HG02678 (cell line): ENCODE measurements around the gene TOP3B.

Experiments used
- ATAC-seq: cut with Tn5 transposase; IDR thresholded peaks from one replicate; pipeline ENCODE4 v1.9.1; 2021; ENCODE audit warnings: mild to moderate bottlenecking, moderate library complexity; ENCODE audit not compliant: unreplicated experiment

TOP3B gene

DNA sequence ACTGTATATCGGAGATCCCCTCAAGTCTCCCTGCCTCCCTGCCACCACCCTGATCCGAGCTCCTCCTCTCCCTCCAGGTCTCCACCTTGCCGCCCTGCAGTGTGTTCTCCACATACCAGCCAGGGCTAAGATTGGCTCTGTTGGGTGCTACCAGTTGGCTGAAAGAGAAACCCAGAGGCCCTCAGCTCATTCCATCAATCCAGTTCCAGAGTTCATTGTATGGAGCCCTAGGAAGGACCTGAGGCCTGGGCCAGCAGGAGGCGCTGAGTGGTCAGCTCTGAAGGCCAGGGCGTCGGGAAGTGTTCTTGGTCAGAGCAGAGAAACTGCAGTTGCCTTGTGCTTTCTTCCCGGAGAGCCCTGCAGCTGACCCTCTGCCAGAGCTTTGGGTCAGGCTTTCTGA lies 2.2 kb upstream of the TOP3B start:
- no peak for ATAC-seq

DNA sequence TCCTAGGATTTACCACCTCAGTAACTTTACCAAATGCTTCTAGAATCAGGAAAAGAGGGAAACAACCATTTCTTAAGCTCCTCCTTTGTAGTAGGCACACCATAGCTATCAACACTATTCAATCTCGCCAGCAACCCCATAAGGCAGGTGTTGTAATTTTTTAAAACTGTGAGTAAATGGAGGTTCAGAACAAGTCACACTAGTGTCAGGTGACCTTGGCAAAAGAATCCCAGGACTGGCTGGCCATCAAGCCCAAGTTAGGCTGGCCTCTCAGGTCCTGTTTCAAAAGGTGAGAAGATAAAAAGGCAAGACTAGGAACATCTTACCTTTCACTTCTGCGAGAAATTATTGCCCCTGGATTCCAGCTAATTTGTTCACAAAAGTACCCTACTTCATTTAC lies 713 bp downstream of the TOP3B start:
- no peak for ATAC-seq

DNA sequence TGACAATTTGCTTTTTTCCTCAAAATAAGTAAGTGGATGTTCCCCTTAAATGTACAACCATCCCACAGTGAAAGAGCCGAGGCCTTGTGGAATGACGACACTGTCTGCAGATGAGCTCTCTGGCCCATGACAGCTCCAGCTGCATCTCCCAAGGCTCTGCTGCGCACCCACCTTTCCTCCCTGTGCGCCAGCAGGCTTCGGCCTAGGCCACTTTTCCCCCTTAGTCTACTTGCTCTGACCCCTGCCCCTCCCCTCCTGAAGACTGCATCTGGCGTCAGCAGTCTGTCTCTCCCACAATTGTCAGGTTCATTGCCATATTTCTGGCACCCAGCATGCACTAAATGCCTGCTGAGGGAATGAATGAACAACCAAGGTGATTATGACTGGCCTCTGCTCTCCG lies 2.0 kb downstream of the TOP3B start:
- no peak for ATAC-seq

DNA sequence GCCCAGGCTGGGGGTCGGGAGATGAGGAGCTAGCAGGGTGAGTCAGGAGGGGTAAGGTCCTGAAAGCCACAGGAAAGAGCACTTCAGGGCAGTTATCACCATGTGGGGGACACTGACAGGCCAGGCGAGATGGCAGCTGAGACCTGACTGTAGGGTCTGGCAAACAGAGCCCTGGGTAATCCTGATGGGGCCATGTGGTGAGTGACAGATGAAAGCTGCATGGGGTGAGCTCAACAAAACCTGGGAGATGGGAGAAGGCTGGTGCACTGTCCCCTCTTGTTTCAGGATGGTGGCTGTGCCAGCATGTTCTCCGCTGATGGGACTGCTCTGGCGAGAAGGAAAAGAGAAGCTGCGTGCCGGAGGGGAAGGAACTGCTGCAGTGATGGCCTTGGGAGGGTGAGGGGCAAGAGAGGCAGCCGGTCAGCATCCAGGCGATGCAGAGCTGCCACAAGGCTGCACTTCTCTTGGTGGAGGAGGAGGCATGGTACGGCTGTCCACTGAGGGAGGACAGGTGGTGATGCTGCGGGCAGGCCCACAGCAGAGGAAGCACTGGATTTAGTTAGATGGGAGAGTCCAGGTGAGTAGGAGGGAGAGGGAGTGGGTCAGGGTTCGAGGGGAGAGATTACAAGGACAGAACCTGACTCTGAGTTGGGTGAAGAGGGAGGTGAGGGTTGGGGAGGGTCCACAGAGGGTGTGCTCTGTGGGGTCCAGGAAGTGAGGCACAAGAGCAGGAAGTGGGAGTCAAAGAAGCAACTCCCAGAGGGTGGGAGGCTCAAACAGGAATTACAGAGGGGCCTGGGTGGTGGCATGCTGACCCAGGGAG lies 3.8 kb downstream of the TOP3B start:
- ATAC-seq = no peak

DNA sequence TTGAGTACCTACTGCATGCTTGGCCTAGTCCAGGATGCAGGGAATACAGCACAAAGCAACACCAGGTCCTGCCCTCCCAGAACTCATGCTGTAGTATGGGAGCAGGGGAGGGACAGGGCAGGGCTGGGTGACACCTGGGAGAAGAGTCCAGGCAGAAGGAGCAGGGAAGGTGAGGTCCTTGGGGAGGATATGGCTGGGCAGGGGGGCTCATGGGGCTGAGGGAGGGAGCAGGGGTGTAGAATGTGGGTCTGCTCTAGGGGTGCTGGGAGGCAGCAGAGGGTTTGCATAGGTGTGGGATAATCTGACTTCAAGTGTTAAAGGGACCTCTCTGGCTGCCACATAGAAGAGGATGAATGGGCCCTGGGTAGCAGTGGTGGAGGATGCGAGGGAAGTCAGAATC lies 4.8 kb downstream of the TOP3B start:
- ATAC-seq = no peak

DNA sequence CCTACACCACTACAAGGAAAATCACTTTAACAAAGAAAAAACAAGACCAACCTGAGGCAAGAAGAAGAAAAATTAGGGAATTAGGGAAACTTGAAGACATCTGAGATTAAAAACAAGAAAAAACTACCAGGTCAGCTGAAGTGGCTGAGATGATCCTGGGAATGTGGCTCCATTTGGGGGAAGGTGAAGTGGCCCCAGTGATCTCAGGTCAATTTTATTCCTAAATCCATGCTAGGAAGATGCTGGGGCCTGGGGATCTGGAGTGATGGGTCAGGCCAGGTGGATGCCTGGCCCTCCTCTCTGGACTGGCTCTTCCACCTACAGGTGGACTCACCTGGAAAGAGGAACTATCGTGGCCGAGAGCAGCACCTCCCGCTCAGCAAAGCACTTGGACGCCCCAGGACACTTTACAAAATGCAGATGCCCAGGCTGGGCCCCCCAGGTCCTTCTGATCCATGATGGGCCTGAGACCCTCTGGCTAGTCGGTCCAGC lies 6.7 kb downstream of the TOP3B start:
- no peak for ATAC-seq

DNA sequence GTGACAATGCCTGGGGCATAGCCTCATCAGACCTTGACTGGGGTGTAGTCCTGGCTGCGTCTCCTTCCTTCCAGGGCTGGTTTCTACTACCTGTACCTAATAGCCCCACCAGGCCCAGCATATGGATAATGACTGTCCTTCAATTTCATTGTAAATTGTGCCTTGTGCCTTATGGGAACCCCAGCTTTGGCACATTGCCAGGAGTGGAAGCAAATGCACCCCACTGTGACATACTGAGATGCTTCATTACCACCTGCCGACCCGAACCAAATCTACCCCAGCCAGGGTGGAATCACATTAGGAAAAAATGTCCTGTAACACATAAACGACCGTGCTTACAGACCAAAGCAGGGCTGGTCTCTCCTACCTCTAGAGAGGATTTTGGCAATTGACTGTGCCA lies 7.3 kb downstream of the TOP3B start:
- no peak for ATAC-seq

DNA sequence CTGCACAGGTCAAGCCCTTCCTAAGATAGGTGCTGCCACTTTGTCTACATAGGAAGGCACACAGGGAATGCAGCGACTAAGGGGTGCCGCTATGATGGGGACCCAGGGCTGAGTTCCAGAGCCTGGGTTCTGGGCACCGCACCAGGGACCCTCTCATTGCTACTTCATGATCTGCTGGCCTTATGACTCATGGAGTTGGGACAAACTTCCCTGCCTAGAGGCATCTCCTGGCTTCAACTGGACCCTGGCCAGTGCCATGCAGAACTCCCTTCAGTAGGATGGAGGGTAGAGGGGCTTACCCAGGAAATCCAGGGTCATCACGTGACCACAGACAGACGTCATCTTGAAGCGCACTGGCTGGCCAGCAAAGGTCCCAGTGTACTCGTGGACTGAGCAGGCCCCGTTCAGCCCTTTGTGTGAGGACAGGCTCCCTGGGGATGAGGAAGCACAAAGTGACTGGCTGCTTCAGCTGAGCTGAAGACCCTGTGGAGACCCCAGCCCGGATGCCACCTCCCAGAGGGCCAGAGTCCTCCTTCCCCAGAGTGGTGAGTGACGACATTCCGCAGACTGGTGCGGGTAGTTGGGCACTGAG lies 8.4 kb downstream of the TOP3B start:
- ATAC-seq = no peak

DNA sequence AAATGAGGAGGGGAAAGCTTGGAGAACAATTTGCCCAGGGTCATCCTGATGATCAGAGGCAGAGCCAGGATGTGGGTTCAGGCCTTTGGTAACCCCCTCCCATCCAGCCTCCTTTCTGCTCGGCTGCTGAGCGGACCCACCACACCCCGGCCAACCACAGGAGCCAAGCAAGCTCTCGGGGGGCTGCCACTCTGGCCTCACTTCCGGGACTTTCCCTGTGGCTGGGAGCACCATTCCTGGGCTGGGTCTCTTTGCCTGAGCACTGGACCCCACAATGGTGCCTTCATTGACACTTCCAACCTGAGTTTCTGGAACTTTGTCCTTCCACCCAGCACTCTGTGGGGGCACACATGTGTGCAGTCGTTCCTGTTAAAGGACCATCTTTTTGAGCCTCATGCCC lies 9.8 kb downstream of the TOP3B start:
- ATAC-seq = no peak

DNA sequence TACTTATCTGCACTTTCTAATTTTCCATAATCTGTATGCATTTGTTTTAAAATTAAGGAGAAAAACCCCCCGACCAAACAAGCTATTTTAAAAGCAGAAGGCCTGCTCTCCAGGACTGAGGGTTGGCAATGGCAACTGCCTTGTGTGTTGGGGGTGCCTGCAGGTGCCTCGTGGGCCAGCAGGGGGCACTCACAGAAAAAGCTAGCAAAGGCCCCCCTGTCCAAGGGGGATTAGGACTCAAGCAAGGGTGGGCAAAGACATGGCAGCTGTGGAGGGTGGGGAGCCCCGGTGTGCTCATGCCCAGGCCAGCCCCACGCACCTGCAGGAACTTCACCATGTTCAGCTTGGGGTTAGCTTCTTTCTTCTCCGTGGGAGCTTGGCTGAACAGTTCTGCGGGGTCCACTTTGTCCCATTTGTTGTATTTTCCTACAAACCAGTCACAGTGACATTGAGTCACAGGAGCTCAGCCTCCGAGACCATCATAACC lies 10.3 kb downstream of the TOP3B start:
- no peak for ATAC-seq

DNA sequence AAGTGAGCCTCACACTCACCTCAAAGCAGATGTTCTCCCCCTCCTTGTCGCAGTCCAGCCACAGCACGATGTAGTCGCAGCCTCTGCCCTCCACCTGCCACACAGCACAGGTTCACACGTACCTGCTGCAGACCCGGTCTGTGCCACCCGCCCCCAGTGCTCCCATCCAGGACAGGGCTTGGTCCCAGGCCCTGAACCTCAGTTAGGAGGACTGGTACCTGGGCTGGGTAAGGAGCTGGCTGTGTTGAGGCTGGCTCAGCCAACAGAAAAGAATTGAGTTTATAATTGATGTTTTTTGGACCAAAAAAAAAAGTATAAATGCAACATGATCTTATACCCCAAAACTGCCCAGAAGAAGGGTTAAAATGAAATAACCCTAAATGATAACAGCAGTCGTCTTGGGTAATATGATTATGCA lies 10.7 kb downstream of the TOP3B start:
- no peak for ATAC-seq

DNA sequence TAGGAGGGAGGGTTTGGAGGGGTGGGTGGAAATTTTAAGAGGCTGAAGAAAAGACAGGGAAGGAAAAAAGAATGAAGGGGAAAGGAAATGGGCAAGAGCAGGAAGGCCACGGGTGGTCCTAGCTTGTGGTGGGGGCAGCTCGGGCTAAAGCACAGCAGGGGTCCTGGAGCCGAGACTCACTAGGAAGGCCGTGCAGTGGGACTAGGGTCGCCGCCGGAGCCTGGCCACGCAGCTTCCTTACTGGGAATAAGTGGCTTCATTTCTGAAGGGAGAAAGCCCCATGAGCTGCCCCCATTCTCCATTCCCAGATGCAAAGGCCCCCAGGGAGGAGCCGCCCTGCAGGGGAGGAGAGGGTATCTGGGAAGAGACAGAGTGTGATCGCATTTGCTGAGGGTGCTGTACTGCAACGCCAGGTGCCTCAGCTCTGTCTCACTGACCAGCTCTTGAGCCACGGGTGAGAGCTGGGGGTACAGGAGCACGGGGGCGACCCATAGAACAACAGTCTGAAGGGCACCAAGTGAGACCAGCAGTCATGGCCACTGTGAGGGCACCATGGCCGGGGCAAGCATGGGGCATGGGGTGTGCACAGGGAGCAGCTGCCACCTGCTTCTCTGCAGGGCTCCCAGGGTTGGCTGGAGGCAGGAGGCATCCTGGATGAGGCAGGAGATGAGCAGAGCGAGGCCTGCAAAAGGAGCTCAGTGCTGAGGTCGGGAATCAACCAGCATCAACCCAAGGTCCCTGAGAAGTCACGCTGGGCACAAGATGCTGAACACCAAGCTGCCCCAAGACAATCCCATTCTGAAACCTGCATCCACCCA lies 11.6 kb downstream of the TOP3B start:
- no peak for ATAC-seq

DNA sequence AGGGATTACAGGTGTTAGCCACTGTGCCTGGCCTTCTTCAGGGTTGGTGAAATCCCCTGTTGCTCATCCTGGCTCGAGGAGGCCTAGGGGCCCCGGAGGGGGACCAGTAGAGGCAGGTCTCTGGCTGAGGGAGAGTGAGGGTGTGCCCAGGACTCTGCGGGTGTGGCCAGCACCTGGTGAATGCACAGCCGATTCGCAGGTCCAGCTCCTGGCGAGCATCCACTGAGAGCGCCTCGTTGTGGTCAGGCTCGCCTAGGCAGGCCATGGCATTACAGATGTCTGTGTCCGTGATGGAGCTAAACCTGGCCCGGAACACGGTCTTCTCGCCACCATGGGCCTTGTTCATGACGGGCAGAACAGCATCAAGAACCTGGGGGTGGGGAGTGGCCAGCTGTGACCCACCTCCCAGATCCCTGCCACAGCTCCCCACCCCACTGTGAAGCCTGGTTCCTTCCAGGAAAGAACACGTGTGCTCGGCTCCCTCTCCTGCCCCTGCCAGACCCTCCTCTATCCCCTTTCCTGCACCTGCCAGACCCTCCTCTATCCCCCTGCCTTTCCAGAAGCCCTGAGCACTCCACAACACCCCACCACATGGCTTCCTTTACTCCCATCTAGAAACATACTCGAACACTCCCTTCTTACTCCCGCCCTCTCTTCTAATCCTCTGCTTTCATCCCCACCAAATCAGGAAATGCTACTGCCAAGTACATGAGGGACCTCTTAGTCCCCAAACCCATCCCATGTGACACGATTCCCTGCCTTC lies 12.4 kb downstream of the TOP3B start:
- no peak for ATAC-seq

DNA sequence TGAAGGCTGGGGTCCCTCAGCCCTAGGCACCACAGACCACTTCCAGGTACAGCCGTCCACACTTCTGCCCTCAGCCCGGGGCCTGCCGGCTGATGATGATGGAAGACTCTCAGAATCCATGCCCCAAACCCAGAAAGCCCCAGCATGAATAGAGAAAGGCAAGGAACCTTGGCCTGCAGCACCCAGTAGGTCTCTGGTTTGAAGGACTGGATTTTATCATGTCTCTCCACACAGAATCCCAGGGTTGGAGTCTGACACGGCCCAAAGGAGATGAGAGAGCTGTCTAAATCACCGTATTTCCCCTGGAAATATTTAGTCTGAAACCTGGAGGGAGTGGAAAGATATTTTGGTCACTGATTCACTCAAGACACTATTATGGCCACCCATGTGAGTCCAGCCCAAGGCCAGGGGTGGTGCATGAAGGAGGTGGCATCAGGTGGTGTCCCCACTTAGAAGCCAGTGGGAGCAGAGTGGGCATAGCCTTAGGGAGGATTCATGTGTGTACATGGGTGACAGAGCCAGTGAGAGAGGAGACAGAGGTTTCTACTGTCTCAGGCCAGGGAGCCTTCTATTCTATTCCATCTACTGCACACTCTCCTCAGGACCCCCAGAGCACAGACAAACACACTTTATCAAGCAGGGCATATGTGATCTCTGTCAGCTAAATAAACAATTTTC lies 14.0 kb downstream of the TOP3B start:
- no peak for ATAC-seq

DNA sequence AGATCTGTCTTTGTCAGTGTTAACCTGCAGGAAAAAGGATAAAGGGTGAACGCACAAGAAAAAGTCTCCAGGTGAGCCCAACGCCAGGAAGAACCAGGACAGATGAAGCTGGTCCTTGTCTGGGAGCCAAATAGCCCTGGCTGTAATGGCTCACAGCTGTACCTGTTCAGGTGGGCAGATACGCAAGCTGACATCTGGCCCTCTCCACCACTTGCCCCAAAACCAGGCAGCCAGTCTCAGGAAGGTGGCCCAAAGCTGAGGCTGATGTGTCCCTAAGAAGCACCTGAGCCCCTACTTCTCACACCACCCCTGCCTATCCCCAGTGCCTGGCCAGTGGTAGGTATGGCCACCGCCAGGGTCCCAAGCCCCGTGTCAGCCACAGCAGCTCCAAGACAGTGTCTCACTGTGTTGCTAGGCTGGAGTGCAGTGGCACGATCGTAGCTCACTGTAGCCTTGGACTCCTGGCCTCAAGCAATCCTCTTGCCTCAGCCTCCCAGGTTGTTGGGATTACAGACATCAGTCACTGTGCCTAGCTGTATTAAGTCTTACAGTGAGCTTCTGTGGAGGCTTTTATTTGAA lies 14.8 kb downstream of the TOP3B start:
- ATAC-seq = no peak

DNA sequence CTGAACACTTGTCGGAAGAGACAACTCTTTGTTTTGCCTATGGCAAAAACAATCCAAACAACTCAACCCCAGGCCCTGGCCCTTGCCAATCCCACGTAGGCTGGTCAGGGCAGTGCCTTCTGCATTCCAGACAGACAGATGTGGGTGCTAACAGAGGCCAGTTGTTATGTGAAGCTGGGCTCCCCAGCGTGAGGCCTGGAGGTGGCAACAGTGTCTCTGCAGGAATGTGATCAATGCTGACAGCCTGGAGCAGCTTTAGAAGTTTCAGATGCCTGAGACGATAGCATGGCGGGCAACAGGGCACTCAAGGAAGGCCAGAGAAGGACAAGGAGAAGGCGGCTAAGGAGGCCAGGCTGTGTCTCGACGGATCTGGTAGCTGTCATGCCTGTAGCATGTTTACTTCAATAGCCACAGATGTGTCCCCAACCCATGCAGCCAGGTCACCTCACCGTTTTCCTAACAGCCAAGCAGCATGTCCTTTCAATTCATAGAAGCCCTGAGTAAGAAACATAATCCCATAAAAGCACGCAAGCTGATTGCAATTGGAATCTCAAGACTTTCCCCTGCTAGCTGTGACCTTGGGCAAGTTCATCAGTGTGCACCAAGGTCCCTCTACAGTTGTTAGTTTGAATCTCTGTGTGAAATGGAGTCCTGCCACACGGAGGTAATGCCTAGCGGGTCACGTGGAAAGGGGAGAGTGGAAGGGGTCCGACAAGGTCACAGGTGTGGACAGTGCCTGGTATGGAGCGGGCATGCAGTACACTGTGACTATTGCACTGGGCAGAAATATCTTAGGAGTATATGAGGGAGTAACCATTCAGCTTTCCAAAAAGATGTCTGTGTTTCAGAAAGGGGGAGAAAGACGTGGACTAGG lies 15.7 kb downstream of the TOP3B start:
- no peak for ATAC-seq

DNA sequence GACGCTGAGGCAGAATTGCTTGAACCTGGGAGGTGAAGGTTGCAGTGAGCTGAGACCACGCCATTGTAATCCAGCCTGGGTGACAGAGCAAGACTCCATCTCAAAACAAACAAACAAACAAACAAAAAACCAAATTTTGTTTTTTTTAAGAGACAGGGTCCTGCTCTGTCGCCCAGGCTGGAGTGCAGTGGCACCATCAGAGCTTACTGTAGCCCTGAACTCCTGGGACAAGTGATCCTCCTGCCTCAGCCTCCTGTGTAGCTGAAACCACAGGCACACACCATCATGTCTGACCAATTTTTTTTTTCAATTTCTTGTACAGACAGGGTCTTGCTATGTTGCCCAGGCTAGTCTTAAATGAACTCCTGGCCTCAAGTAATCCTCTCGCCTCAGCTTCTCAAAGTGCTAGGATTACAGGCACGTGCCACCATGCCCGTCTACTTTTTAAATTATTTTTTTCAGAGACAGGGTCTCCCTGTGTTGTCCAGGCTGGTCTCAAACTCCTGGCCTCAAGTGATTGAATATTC lies 16.8 kb downstream of the TOP3B start:
- no peak for ATAC-seq

DNA sequence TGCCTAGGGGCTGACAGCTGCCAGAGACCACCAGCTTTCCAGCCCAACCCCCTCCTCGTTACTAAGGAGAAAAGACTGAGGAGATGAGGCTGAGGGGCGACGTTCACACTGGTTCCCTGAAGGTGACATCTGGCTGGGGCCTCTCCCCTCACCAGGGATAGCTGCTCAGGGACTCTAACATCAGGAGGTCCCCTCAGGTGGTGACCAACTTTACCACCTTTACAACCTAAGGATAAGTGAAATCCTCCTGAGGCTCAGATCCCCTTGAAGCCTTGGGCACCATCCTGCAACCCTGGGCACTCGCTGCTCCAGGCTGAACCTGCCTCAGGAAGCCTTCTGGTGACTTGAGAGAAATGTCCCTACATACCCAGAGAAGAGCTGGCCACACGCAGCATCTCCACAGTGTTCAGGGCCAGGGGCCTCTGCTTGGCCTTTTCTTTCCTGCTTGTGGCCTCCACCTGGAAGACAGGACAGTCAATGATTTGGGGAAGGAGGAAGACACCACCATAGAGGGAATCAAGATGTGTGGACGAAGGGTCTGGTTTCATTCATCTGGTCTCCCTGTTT lies 17.6 kb downstream of the TOP3B start:
- no peak for ATAC-seq
